ENCODE data around the gene MARCHF4. TPM values are rescaled to one million over a fixed set of nuclear protein-coding genes. Genes with fewer than 3 reads are reported as not detected.

Gene MARCHF4
- total RNA-seq, 1 experiment from 2014 or later: not detected

- no peaks in the 10 kb centered on the region for H3K9me2 ChIP-seq (ENCODE audit: insufficient read depth)
- no peaks in the 10 kb centered on the region for H3K4me1 ChIP-seq (ENCODE audit: control insufficient read depth in 1 of 2, insufficient read depth in 2 of 2, low read length in 2 of 2)
- no peak for TF ChIP-seq ATF3 (IDR thresholded peaks at IDR 0.05)
- TF ChIP-seq EZH2 (IDR thresholded peaks at IDR 0.05): no peak
- TF ChIP-seq JUND (IDR thresholded peaks at IDR 0.05): no peak
- no peak for TF ChIP-seq FOSL1 (IDR thresholded peaks at IDR 0.05; ENCODE audit: low read depth)
- no peak for TF ChIP-seq CEBPB (IDR thresholded peaks at IDR 0.05; ENCODE audit: low read depth)
- H3K9me3 ChIP-seq (ENCODE audit: control insufficient read depth in 1 of 2, insufficient read depth in 1 of 2, low read depth in 1 of 2, low read length in 2 of 2): no peaks in the 10 kb centered on the region
- no peak overlapping the region for H3K27ac ChIP-seq (ENCODE audit: low read depth, low read length)
- ATAC-seq: no peak
- ChIA-PET POLR2A (interaction anchor here (1.3 kb wide), 1 partner anchor 99 kb away, joined by 4 read pairs; the partner anchor contains the start of gene RPL37A), RAD21 (ENCODE audit: low non-redundant PET in 1 of 2, low total read pairs in 2 of 2, uncharacterized antibody in 2 of 2, unreplicated experiment in 2 of 2) (no interaction called here), CTCF (no interaction called here)
- H3K79me2 ChIP-seq (ENCODE audit: insufficient read depth, low read length): no peaks in the 10 kb centered on the region
- no peaks in the 10 kb centered on the region for H3K36me3 ChIP-seq (ENCODE audit: control insufficient read depth in 1 of 2, insufficient read depth in 2 of 2, low read length in 2 of 2)
- no peak for DNase-seq (ENCODE audit: low read depth, low spot score)
- H2AFZ ChIP-seq (ENCODE audit: low read depth, low read length, poor library complexity, severe bottlenecking): no peak overlapping the region
- intact Hi-C loops (cut with micrococcal nuclease): loop anchor here (5.0 kb wide), 1 partner anchor 287 kb away; no protein-coding TSS in a partner anchor
- no peaks in the 10 kb centered on the region for H3K27me3 ChIP-seq (ENCODE audit: insufficient read depth, low read length)
- H3K9ac ChIP-seq (ENCODE audit: low read length): no peak overlapping the region
- H3K4me3 ChIP-seq (replicated peaks in 1 of 2; ENCODE audit: low read depth in 1 of 2, low read length in 2 of 2): no peak overlapping the region
- H4K20me1 ChIP-seq (ENCODE audit: insufficient read depth): no peaks in the 10 kb centered on the region
- no peak overlapping the region for H3K4me2 ChIP-seq (ENCODE audit: low read length)
- no TSS peak for BruUV-seq (replicated peaks)
These were observed 27.3 kb upstream of the MARCHF4 start for GRCh38 chr2:216399621-216400020.

- BruUV-seq (replicated peaks): no TSS peak
- Histone ChIP-seq H3K4me3 (replicated peaks in 1 of 2; ENCODE audit: low read depth in 1 of 2, low read length in 2 of 2) (no peak overlapping the region), H3K27ac (ENCODE audit: low read depth, low read length) (no peak overlapping the region), H3K79me2 (ENCODE audit: insufficient read depth, low read length) (no peaks in the 10 kb centered on the region), H3K9me2 (ENCODE audit: insufficient read depth) (no peaks in the 10 kb centered on the region), H3K9me3 (ENCODE audit: control insufficient read depth in 1 of 2, insufficient read depth in 1 of 2, low read depth in 1 of 2, low read length in 2 of 2) (no peaks in the 10 kb centered on the region), H3K27me3 (ENCODE audit: insufficient read depth, low read length) (no peaks in the 10 kb centered on the region), H3K36me3 (ENCODE audit: control insufficient read depth in 1 of 2, insufficient read depth in 2 of 2, low read length in 2 of 2) (no peaks in the 10 kb centered on the region), H2AFZ (ENCODE audit: low read depth, low read length, poor library complexity, severe bottlenecking) (no peak overlapping the region), H3K4me2 (ENCODE audit: low read length) (no peak overlapping the region), H4K20me1 (ENCODE audit: insufficient read depth) (no peaks in the 10 kb centered on the region), H3K9ac (ENCODE audit: low read length) (no peak overlapping the region), H3K4me1 (ENCODE audit: control insufficient read depth in 1 of 2, insufficient read depth in 2 of 2, low read length in 2 of 2) (peaks cover 0 to 7% of the 10 kb centered on the region in 2 experiments; a peak in 2 of 4 replicates)
- no peak for TF ChIP-seq EZH2phosphoT487 (IDR thresholded peaks at IDR 0.05; ENCODE audit: borderline replicate concordance)
- POLR2A ChIA-PET: no interaction called here
- DNase-seq (ENCODE audit: low read depth, low spot score) (no peak), ATAC-seq (no peak)
- RAD21 ChIA-PET (ENCODE audit: low non-redundant PET in 1 of 2, low total read pairs in 2 of 2, uncharacterized antibody in 2 of 2, unreplicated experiment in 2 of 2): no interaction called here
- intact Hi-C loops (cut with micrococcal nuclease): no loop called here
- CTCF ChIA-PET: no interaction called here
These were observed 22.6 kb upstream of the MARCHF4 start for GRCh38 chr2:216394881-216395280.

All from HCT116 (cell line).